SK-N-MC (cell line): ENCODE data around the gene ALG12.

Experiments
- EZH2 ChIP-seq: fragments of 200-600 bp; sonication (generic); IDR thresholded peaks from one replicate; pipeline ENCODE4 v1.6.1; 2017; ENCODE audit warnings: antibody characterized with exemption
- POLR2AphosphoS5 ChIP-seq: IDR thresholded peaks from 2 replicates; pipeline ENCODE4 v1.6.1; 2012; ENCODE audit warnings: mild to moderate bottlenecking, low read depth, low read length, borderline replicate concordance

- TF ChIP-seq EZH2, result no peak
- no peak for TF ChIP-seq POLR2AphosphoS5
Measured at GRCh38 chr22:49879871-49880270, 38.4 kb downstream of the ALG12 start.
